GM21529 (cell line): ENCODE data around the gene DAG1.

Experiments
- ATAC-seq: cut with Tn5 transposase; IDR thresholded peaks from one replicate; pipeline ENCODE4 v1.9.1; 2021; ENCODE audit not compliant: unreplicated experiment

The DAG1 gene

DNA sequence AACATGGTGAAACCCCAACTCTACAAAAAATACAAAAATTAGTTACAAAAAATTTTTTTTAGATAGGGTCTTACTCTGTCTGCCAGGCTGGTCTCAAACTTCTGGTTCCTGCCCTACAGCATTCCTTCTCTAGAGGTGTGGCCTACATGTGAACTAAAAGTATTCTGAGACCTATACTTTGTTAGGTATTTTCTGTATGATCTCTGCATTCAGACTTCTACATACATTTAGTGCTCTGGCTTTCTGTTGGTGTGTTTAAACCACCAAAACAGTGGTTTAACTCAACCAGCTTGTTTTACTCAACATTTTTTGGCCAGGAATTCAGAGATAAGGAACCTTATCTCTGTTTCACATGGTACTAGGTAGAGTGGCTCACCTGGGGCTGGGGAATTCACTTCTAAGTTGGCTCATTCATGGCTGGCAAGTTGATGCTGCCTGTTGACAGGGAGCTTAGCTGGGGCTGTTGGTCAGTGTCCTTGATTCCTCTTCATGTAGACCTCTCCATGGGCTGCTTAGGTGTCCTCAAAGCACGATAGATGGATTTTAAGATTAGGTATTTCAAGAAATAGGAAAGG is 42.8 kb downstream of the DAG1 start:
- no peak for ATAC-seq

DNA sequence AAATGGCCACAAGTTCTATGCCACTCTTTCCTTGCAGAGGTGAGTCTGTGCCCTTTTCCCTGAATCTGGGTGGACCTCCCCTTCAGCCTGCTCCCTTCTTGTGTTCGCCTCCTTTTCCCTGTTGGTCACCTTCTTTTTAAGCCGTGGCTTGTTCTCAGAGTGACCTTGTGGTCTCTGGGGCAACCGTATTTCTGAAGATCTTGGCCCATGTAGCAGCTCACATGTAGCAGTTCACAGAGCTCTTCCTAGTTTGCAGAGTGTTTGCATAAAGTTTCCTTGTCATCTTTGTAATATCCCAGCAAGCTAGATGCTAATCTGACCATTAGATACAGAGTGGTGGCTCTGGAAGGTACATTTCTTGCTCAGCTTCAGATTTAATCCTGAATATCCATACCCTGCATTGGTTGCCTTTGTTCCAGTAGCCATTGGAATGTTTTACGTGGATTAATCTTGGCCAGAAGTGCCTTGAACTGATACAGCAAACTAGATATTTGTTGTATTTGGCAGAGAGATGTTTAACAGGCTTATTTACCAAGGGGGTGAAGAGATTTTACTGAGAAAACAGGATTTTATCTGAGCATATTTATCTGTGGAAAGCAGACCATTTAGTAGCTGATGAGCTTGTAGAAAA is 43.5 kb downstream of the DAG1 start:
- ATAC-seq, result no peak

DNA sequence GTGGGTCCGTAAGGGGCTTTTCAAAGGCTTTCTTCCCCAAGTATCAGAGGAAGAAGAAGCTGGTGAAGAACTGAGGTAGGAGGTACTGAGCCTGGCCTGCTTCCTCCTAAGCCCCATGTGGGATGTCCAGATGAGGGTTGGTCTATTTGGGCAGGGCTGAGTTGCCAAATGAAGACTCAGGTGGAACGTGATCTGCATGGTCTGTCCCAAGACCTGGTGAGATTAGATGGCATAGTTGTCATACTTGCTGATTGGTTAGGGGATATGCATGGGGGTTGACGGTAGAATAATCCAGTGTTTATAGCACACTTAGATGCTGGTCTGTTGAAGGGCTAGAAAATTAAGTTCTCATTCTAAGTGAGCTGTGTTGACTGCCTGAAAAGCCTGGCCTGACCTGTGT is 47.9 kb downstream of the DAG1 start:
- no peak for ATAC-seq

DNA sequence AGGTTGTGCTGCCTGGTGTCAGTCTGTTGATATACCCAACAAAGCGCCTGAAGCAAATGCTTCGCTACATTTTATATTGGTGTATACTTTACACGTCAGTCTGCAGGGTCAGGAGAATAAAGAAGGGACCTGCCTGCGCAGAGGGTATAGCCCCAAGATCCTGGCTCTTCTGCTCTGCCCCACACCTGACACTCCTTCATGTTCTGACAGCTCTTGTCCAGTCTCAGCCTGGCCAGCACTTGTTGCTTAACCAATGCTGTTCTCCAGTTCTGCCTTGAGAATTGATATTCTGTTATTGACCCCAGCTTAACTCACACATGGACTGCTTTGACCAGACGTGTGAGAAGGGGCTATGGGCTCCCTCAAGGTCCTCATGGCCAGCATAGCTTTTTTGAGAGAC is 48.4 kb downstream of the DAG1 start:
- no peak for ATAC-seq

DNA sequence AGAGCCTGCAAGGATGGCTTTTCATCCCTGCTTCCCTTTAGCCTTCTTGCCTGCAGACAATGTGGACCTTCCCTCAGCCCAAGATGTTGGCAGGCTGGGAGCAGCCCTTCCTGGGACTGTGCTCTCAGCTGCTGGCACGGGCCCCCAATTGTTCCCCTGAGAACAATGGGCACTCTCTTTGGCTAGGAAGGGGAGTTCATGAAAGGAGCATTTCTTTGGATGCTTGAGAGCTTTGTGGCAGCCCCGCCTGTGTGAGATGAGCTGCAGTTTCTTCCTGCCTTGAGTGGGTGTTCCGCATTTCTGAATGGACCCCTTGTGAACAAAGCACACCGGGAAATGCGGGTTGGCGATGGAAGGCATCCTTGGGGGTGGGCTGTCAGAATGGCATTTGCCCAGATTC is 49.2 kb downstream of the DAG1 start:
- ATAC-seq, result no peak

DNA sequence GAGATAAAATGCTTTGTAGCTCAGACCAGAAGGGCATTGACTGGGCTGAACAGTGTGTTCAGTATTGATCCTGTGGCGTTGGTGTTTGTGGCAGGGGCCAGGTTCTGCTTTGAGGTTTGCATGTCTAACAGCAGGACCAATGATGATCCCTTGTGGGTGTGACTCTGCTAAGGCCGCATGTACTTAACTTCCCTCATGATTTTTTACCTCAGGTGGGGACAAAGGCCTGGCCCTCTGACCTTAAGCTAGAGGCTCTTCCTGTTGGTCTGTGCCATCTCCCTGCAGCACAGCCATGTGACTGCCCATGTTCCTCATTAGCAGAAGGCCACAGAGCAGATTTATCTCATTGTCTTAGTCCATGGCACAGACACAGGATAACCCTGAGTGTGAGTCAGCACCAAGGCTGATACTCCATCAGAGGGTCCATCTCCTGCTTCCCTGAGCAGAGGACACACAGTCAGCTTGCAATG is 49.9 kb downstream of the DAG1 start:
- ATAC-seq, result no peak

DNA sequence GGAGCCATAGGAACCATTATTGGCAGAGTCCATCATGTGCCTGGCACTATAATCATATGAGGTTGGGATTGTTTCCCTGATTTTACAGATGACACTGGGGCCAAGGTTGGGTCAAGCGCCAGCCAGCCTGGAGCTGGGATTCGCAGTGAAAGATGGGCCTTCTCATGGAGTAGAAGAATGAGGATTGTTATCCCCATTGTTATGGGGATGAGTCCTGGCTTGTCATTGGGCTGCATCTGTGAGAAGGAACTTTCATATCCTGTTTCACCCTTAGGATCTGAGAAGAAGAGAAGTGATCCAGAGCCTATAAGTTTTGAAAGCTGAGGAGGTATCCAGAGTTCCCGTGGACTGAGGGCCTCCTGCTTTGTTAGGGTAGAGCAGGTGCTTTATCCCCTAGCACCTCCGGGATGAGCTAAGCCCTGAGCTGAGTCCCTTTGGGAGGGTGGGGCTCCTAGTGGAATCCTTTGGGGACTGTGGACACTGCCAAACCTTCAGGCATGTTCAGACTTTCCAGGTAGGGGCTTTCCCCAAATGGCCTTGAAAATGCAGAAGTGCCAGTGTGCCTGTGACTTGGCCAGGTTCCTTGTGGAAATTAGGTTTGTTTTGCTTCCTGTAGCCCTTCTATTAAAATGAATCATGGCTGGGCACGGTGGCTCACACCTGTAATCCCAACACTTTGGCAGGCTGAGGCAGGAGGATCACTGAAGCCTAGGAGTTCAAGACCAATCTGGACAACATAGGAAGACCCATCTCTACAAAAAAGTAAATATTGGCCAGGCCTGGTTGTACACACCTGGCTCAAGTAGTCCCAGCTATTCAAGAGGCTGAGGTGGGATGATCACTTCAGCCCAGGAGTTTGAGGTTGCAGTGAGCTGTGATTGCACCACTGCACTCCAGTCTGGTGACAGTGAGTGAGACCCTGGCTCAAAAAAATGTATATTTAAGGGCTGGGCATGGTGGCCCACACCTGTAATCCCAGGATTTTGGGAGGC is 54.0 kb downstream of the DAG1 start:
- ATAC-seq, result no peak

DNA sequence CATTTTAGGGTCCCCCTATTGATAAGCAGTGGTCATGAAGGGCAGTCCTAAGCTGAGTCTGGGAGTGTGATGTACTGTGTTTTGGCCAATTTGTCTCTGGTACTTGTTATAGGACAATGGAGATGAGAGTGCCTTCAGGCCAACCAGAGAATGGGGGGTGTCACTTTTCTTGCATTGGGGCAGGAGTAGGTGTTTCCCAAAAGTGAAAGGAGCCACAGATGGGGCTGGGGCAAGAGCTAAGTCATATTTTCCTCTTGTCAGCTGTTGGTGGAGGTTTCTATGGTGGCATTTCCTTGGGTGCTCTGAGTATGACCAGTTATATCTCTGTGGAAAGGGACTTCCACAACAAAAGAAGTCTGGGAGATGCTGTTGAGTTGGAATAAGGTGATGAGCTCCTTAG is 59.5 kb downstream of the DAG1 start:
- ATAC-seq, result no peak

DNA sequence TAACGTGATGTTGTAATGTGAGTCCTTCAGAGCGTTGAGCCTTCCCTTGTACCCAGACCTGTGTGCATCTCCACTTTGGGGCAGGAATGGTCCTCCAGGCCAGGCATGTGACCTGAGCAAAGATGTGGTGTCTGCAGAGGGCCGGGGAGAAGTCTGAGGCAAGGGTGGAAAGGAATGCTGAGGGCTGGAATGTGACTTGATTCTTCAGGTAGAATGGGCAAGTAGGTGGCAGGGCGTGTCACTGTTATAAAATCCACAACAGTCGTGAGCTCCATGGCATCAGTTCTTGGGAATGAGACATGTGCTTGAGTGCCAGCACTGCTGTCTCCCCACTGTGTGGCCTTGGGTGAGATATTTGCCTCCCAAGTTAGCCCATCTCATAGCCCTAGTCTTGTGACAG is 60.2 kb downstream of the DAG1 start:
- ATAC-seq, result no peak

DNA sequence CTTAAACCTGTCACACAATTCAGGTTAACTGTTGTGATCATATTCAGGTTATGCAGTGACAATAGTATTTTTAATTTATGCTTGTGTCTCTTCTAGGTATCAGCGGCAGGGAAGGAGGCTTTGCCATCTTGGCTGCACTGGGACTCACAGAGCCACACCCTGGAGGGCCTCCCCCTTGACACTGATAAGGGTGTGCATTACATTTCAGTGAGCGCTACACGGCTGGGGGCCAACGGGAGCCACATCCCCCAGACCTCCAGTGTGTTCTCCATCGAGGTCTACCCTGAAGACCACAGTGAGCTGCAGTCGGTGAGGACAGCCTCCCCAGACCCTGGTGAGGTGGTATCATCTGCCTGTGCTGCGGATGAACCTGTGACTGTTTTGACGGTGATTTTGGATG is 60.6 kb downstream of the DAG1 start:
- ATAC-seq, result no peak

DNA sequence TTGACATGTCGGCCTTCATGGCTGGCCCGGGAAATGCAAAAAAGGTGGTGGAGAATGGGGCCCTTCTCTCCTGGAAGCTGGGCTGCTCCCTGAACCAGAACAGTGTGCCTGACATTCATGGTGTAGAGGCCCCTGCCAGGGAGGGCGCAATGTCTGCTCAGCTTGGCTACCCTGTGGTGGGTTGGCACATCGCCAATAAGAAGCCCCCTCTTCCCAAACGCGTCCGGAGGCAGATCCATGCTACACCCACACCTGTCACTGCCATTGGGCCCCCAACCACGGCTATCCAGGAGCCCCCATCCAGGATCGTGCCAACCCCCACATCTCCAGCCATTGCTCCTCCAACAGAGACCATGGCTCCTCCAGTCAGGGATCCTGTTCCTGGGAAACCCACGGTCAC is 61.2 kb downstream of the DAG1 start:
- ATAC-seq, result no peak

DNA sequence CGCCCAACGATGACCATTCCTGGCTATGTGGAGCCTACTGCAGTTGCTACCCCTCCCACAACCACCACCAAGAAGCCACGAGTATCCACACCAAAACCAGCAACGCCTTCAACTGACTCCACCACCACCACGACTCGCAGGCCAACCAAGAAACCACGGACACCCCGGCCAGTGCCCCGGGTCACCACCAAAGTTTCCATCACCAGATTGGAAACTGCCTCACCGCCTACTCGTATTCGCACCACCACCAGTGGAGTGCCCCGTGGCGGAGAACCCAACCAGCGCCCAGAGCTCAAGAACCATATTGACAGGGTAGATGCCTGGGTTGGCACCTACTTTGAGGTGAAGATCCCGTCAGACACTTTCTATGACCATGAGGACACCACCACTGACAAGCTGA is 61.6 kb downstream of the DAG1 start:
- ATAC-seq, result no peak

DNA sequence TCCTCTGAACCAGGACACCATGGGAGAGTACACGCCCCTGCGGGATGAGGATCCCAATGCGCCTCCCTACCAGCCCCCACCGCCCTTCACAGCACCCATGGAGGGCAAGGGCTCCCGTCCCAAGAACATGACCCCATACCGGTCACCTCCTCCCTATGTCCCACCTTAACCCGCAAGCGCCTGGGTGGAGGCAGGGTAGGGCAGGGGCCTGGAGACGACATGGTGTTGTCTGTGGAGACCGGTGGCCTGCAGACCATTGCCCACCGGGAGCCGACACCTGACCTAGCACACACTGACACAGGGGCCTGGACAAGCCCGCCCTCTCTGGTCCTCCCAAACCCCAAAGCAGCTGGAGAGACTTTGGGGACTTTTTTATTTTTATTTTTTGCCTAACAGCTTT is 63.0 kb downstream of the DAG1 start:
- ATAC-seq, result no peak

DNA sequence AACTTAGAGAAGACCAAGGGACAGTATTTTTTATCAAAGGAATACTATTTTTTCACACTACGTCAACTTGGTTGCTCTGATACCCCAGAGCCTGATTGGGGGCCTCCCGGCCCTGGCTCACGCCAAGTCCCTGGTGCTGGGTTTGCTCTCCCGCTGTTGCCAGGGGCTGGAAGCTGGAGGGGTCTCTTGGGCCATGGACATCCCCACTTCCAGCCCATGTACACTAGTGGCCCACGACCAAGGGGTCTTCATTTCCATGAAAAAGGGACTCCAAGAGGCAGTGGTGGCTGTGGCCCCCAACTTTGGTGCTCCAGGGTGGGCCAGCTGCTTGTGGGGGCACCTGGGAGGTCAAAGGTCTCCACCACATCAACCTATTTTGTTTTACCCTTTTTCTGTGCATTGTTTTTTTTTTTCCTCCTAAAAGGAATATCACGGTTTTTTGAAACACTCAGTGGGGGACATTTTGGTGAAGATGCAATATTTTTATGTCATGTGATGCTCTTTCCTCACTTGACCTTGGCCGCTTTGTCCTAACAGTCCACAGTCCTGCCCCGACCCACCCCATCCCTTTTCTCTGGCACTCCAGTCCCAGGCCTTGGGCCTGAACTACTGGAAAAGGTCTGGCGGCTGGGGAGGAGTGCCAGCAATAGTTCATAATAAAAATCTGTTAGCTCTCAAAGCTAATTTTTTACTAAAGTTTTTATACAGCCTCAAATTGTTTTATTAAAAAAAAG is 63.9 kb downstream of the DAG1 start:
- no peak for ATAC-seq

DNA sequence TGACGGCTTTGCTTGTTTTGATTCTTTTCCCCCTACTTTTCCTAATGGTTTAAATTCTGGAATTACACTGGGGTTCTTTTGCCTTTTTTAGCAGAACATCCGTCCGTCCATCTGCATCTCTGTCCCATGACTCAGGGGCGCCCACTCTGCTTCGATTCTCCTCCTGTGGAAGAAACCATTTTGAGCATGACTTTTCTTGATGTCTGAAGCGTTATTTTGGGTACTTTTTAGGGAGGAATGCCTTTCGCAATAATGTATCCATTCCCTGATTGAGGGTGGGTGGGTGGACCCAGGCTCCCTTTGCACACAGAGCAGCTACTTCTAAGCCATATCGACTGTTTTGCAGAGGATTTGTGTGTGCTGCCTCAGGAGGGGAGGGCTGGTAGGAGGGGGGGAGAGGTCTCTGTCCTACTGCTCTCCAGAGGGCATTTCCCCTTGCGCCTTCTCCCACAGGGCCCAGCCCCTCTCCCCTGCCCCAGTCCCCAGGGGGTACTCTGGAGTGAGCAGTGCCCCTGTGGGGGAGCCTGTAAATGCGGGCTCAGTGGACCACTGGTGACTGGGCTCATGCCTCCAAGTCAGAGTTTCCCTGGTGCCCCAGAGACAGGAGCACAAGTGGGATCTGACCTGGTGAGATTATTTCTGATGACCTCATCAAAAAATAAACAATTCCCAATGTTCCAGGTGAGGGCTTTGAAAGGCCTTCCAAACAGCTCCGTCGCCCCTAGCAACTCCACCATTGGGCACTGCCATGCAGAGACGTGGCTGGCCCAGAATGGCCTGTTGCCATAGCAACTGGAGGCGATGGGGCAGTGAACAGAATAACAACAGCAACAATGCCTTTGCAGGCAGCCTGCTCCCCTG is 64.7 kb downstream of the DAG1 start:
- no peak for ATAC-seq

DNA sequence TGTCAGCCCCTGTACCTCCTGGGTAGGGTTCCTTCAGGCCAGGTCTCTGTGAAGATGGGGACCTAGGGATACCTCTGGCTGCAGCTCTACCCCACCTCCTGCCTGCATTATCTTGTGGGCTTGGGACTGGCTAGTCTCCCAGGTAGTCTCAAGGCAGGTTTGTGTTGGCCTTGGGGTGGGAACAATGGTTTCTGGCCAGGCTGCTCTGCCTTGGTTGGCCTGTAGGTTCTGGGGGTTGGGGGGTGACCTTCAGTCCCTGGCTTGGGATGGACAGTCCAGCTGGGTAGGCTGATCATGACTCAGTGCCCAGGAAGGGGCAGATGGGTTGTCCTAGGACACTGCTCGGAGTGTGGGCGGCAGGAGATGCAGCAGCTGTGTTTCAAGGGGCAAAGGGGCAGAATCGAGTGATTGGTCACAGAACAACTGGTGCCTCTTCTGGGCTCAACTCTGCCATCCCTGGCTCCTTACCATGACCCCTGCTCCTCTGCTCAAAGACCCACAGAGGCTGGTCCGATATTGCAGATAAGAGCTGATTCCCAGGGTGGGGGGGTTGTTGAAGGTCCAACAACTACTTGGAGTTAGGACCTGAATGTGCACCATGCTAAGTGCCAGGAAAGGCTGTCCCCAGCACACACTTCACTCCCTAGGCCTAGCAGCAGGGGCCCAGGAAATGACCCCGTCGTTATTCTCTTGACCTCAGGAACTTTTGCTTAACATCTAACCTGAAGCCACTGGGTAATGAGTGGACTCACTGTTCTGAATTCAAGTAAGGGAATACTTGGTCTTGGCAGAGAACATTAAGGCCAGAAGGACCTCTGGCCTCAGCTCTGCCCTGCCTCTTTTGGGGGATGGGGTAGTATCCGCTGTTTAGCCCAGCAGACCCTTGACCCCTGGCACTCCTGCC is 66.2 kb downstream of the DAG1 start:
- no peak for ATAC-seq

DNA sequence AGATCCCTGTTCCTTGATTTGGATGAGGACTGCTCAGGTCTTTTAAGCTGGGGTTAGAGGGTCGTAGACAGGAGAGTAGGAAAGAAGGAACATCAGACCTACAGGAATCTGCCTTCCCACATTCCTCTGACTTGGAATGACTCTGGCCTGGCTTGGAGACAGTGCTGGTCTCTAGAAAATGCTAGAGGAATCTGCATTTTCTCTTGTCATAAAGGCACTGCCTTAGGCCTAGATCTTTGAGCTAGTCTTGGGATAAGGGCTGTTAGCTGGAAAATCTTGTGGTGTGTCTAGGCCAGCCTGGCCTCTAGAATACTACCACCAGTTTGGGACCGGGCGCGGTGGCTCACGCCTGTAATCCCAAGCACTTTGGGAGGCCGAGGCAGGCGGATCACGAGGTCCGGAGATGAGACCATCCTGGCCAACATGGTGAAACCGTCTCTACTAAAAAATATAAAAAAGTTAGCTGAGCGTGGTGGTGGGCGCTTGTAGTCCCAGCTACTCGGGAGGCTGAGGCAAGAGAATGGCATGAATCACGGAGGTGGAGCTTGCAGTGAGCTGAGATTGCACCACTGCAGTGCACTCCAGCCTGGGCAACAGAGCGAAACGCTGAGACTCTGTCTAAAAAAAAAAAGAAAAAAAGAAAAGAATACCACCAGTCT is 66.9 kb downstream of the DAG1 start:
- ATAC-seq, result no peak

DNA sequence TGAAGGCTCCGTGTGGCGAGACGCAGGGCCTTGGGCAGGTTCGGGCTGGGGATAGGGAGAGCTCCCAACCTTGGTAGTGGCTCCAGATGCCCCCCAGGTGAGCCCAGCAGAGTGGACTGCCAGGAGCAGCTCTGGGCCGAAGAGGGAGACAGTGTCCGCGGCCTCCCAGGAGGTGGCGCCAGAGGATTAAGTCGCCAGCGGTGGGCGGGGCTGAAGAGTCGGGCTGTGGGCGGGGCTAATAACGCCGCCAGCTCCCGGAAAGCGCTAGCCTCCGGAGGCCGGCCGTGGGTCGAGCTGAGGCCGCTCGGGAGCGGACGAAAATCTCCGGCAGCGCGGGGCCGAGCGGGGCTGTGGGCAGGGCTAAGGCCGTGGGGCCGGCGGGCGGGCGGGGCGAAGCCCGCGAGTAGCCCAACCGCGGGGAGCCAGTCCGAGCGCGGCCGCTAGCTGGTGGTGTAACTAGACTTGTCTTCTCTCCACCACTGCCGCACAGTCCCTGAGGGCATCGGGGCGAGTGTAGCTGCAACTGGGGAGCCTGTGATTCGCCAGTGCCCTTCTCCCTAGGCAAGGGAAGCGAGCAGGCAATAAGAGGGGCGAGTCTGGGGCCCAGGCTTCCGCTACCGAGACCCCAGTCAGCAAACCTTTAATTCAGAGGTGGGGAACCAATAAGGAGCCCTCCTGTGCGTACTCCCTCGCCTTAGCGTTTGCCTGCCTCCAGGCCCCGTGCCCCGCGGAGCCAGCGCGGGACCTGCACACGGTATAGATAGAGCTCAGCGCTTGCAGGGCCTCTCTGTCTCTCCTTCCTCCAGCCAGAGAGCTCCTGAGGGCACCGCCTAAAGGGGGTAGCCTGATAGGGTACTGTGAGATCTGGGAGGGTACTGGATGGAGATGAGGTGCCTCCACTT is 69.8 kb downstream of the DAG1 start:
- ATAC-seq, result peak; percentile 89
